ENCODE results near the gene PPT2.

GRCh38 chr6:32166411-32167061 is 12.6 kb downstream of the PPT2 start:
- no peak for TF ChIP-seq CTCF (IDR thresholded peaks at IDR 0.05; ENCODE audit: insufficient read depth, low read length)
- no peak for TF ChIP-seq POLR2AphosphoS5 (IDR thresholded peaks at IDR 0.05; ENCODE audit: low read depth)
